HFFc6 (cell line): ENCODE measurements around the gene RGCC. TPM values are rescaled to one million over a fixed set of nuclear protein-coding genes. Genes with fewer than 3 reads are reported as not detected.

ENCODE experiments used
- DNase-seq: peaks from one replicate; pipeline ENCODE4 v3.0.0-alpha.2; 2018
- H3K27ac Mint-ChIP-seq: 2 replicates; pipeline ENCODE4 v1.8.0; 2020; ENCODE audit warnings: mild to moderate bottlenecking, mixed read lengths
- H3K27me3 Mint-ChIP-seq: 2 replicates; pipeline ENCODE4 v1.8.0; 2021; ENCODE audit warnings: mild to moderate bottlenecking, moderate library complexity, mixed read lengths; ENCODE audit not compliant: insufficient read depth
- H3K36me3 Mint-ChIP-seq: 2 replicates; pipeline ENCODE4 v1.8.0; 2021; ENCODE audit warnings: low read depth, mixed read lengths
- H3K4me1 Mint-ChIP-seq: 2 replicates; pipeline ENCODE4 v1.8.0; 2020; ENCODE audit warnings: low read depth, mixed read lengths
- H3K4me3 Mint-ChIP-seq: 2 replicates; pipeline ENCODE4 v1.8.0; 2020; ENCODE audit warnings: mild to moderate bottlenecking, moderate library complexity, mixed read lengths
- H3K9me3 Mint-ChIP-seq: 2 replicates; pipeline ENCODE4 v1.8.0; 2020; ENCODE audit warnings: mild to moderate bottlenecking, mixed read lengths
- total RNA-seq, 6 experiments: library from RNA; stranded (reverse); fragmentation: NEBNext Ultra II Directional; extraction: Animal tissue kit (Norgen Biotek cat#: 25700); gene quantifications; 2 replicates in 1 of 6; 3 replicates in 5 of 6; pipeline ENCODE4 v1.2.3, GENCODE V29; 2021
- TF ChIP-seq, protein P1 (sequence below): fragments of 200-600 bp; sonication (generic); IDR thresholded peaks from 2 replicates; pipeline ENCODE4 v1.5.0; 2021; ENCODE audit warnings: antibody characterized with exemption, mild to moderate bottlenecking

RGCC gene
- total RNA-seq, 6 experiments from 2014 or later: 0.43 TPM; not detected in 5

DNA sequence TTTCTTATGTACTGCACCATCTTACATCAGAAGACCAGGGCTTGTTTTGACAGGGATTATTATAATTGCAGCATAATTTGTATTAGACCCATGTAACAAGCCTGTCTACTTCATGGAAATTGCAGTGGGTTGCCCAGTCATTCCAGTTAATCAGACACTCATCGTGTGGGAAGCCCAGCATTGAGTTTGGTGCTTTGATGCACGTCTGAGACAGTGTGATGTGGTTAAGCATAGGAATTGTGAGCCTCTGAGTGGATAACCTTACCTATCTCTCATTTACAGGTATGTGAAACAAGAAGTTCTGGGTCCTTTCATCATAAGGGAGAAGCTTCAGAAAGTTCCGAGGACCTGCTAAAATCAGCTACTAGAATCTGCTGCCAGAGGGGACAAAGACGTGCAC, 12.8 kb downstream of the RGCC start:
- no peak for DNase-seq
- no peak overlapping the region for H3K4me3 Mint-ChIP-seq
- peaks cover 12% of the 10 kb centered on the region for H3K4me1 Mint-ChIP-seq
- no peaks in the 10 kb centered on the region for H3K9me3 Mint-ChIP-seq
- H3K27me3 Mint-ChIP-seq: no peaks in the 10 kb centered on the region; the same call in 1 of the 2 replicates
- H3K27ac Mint-ChIP-seq: no peak overlapping the region
- H3K36me3 Mint-ChIP-seq: no peaks in the 10 kb centered on the region
- TF ChIP-seq, protein P1, sequence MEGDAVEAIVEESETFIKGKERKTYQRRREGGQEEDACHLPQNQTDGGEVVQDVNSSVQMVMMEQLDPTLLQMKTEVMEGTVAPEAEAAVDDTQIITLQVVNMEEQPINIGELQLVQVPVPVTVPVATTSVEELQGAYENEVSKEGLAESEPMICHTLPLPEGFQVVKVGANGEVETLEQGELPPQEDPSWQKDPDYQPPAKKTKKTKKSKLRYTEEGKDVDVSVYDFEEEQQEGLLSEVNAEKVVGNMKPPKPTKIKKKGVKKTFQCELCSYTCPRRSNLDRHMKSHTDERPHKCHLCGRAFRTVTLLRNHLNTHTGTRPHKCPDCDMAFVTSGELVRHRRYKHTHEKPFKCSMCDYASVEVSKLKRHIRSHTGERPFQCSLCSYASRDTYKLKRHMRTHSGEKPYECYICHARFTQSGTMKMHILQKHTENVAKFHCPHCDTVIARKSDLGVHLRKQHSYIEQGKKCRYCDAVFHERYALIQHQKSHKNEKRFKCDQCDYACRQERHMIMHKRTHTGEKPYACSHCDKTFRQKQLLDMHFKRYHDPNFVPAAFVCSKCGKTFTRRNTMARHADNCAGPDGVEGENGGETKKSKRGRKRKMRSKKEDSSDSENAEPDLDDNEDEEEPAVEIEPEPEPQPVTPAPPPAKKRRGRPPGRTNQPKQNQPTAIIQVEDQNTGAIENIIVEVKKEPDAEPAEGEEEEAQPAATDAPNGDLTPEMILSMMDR: no peak

DNA sequence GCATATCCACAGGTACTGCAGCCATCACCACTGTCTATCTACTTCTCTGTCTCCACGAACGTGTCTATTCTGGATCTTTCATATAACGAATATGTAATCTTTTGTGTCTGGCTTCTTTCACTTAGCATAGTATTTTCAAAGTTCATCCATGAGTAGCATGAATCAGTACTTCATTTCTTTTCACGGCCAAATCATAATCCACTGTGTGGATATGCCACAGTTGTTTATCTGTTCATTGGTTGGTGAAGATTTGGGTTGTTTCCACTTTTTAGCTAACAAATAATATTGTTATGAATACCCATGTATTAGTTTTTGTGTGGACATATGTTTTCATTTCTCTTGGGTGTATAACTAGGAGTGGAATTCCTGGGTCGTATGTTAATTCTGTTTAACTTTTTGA, 14.4 kb downstream of the RGCC start:
- TF ChIP-seq, protein P1: no peak
- no peaks in the 10 kb centered on the region for H3K9me3 Mint-ChIP-seq
- peaks cover 3% of the 10 kb centered on the region for H3K27me3 Mint-ChIP-seq
- no peak overlapping the region for H3K4me3 Mint-ChIP-seq
- DNase-seq: no peak
- H3K36me3 Mint-ChIP-seq: no peaks in the 10 kb centered on the region
- no peaks in the 10 kb centered on the region for H3K4me1 Mint-ChIP-seq
- H3K27ac Mint-ChIP-seq: no peak overlapping the region

DNA sequence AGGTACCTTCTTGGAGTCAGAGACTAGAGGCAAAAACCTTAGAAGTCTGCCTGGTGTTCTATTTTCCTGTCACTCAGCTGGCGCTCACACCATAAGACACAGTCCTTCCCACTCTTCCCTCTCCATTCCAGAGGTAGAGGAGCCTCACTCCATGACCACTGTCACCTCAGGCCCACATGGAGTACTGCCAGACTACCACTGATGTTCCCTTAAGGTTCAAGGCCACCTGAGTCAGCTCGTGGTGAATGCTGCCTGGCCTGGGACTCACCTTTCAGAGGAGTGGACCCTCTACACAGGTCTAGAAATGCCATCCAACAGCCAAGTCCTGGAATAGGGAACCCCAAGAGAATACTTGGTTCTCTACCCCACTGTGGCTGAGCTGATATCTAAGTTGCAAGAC, 29.9 kb downstream of the RGCC start:
- peaks cover 8% of the 10 kb centered on the region; the same call in 1 of the 2 replicates for H3K36me3 Mint-ChIP-seq
- no peak overlapping the region for H3K4me3 Mint-ChIP-seq
- TF ChIP-seq, protein P1: no peak
- DNase-seq: no peak
- H3K9me3 Mint-ChIP-seq: peaks cover 16% of the 10 kb centered on the region
- H3K4me1 Mint-ChIP-seq: no peaks in the 10 kb centered on the region
- peaks cover 17% of the 10 kb centered on the region for H3K27me3 Mint-ChIP-seq
- no peak overlapping the region for H3K27ac Mint-ChIP-seq

DNA sequence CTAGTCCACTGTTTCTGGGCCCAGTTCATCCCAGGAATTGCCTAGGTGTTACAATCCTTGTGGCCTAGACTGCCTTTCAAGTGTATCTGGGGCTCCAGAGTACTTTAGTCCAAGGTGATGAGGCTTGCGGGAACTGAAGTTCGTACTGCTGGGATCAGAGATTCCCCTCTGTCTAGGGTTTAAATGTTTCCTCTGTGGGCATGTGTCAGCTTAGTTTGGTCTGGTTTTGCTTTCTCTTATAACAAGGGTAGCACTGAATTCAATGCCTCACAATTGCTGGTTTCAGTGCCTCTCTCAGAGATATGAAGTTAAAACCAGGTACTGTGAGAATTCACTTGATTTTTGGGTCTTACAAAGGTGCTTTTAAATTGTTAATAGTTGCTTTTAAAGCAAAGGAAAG, 30.8 kb downstream of the RGCC start:
- peaks cover 17% of the 10 kb centered on the region for H3K27me3 Mint-ChIP-seq
- H3K4me1 Mint-ChIP-seq: no peaks in the 10 kb centered on the region
- TF ChIP-seq, protein P1: no peak

DNA sequence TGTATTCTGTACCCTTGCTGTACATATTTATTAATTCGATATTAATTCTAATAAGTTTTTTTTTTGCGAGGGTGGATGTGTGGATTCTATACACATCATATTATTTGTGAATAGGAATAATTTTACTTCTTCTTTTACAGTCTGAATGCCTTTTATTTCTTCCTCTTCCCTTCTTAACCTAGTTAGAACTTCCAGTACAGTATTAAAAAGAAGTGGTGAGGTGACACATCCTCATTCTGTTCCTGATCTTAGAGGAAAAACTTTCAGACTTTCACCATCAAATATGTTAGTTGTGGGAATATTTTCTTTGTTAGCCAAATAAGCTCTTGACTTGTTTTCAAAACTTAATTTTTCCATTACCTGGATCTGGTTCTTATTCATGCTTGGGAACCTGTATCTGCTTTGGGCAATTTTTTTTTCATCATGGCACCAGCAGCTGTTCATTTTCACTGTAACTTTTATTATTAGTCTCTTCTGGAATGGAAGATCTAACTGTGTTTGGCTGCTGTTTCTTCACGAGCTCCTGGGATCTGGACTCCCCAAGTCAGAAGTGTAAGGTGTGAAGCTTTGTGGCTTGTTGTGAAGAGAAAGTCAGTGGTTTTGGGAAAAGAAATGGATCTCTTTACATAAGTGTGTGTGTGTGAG, 33.1 kb downstream of the RGCC start:
- peaks cover 3% of the 10 kb centered on the region; the same call in 1 of the 2 replicates for H3K36me3 Mint-ChIP-seq
- H3K27ac Mint-ChIP-seq: no peak overlapping the region
- H3K4me1 Mint-ChIP-seq: no peaks in the 10 kb centered on the region
- peaks cover 16% of the 10 kb centered on the region for H3K27me3 Mint-ChIP-seq
- H3K4me3 Mint-ChIP-seq: no peak overlapping the region
- TF ChIP-seq, protein P1: no peak
- DNase-seq: no peak
- H3K9me3 Mint-ChIP-seq: peaks cover 3% of the 10 kb centered on the region; the same call in 1 of the 2 replicates

More for the DNA sequence above, 30.8 kb downstream of the RGCC start:
- no peak overlapping the region for H3K4me3 Mint-ChIP-seq
- DNase-seq: no peak
- peaks cover 3% of the 10 kb centered on the region; the same call in 1 of the 2 replicates for H3K36me3 Mint-ChIP-seq
- peaks cover 7% of the 10 kb centered on the region; the same call in 1 of the 2 replicates for H3K9me3 Mint-ChIP-seq
- no peak overlapping the region for H3K27ac Mint-ChIP-seq
